Islet precursor cell (in vitro differentiated cells): ENCODE results near the gene IBTK.
A peak's percentile ranks its signal among the peaks of the same experiment; 100 is the strongest.
"Not testable (repeated sequence)": the region's sequence is repeated elsewhere in the genome, so short reads cannot be mapped to it uniquely, and the experiment has no call there.

Experiments used
- DNase-seq: peaks from one replicate; pipeline ENCODE4 v3.0.0-alpha.2; 2018

IBTK gene, protein sequence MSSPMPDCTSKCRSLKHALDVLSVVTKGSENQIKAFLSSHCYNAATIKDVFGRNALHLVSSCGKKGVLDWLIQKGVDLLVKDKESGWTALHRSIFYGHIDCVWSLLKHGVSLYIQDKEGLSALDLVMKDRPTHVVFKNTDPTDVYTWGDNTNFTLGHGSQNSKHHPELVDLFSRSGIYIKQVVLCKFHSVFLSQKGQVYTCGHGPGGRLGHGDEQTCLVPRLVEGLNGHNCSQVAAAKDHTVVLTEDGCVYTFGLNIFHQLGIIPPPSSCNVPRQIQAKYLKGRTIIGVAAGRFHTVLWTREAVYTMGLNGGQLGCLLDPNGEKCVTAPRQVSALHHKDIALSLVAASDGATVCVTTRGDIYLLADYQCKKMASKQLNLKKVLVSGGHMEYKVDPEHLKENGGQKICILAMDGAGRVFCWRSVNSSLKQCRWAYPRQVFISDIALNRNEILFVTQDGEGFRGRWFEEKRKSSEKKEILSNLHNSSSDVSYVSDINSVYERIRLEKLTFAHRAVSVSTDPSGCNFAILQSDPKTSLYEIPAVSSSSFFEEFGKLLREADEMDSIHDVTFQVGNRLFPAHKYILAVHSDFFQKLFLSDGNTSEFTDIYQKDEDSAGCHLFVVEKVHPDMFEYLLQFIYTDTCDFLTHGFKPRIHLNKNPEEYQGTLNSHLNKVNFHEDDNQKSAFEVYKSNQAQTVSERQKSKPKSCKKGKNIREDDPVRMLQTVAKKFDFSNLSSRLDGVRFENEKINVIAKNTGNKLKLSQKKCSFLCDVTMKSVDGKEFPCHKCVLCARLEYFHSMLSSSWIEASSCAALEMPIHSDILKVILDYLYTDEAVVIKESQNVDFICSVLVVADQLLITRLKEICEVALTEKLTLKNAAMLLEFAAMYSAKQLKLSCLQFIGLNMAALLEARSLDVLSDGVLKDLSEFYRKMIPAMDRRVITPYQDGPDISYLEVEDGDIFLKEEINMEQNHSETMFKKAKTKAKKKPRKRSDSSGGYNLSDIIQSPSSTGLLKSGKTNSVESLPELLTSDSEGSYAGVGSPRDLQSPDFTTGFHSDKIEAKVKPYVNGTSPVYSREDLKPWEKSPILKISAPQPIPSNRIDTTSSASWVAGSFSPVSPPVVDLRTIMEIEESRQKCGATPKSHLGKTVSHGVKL (N-terminal part only)

GRCh38 chr6:82247505-82248272 lies at the start of gene IBTK:
TSS of gene IBTK (minus strand) at chr6:82247744. CDS start at chr6:82240486, 7,258 bp downstream.
- peak; percentile 98 for DNase-seq

- peak; percentile 53 for DNase-seq
Observed at GRCh38 chr6:82283771-82284410, 36.3 kb upstream of the IBTK start.

GRCh38 chr6:82281550-82281949 lies 34.0 kb upstream of the IBTK start:
- not testable (repeated sequence) for DNase-seq

- DNase-seq = no peak
Observed at GRCh38 chr6:82277686-82278085, 30.1 kb upstream of the IBTK start.

- no peak for DNase-seq
Observed at GRCh38 chr6:82275686-82276085, 28.1 kb upstream of the IBTK start.

DNA sequence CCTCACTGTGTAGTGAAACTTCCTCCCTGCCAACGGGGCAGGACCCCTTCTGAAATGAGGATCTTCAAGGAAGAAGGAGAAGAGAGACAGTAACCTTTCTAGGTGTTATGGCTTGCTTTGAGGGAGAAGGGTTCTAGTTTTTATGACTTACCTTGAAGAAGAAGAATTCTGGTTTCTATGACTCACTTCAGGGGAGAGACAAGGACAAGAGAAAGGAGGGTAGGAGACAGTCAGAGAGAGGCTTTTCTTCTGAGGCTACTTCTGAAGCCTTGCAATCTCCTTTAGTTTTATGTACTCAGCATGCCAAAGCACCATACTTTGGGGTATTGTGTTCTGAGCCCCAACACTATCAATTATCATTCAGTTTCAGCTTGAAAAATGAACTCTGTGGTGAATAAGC lies 25.8 kb upstream of the IBTK start:
- DNase-seq = no peak

- no peak for DNase-seq
Observed at GRCh38 chr6:82270881-82271635, 23.5 kb upstream of the IBTK start.

- DNase-seq = no peak
Observed at GRCh38 chr6:82268301-82268846, 20.8 kb upstream of the IBTK start.

DNA sequence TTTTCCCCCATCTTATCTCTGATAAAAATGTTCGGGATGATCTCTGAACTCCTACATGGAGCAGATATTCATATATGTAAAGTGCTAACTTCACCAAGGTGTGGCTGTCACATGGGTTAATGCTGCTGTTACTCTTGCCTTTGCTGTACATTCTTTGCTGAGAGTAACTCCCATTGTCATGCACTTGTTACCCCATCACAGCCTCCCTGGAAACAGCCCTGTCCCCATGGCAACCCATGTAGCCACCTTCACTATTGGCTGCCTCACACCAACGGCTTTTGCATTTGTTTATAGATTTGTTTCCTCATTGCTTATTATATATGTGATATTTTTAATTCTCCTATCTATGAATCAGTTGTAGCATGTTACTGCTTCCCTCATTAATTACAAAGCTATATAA lies 17.3 kb upstream of the IBTK start:
- no peak for DNase-seq

DNA sequence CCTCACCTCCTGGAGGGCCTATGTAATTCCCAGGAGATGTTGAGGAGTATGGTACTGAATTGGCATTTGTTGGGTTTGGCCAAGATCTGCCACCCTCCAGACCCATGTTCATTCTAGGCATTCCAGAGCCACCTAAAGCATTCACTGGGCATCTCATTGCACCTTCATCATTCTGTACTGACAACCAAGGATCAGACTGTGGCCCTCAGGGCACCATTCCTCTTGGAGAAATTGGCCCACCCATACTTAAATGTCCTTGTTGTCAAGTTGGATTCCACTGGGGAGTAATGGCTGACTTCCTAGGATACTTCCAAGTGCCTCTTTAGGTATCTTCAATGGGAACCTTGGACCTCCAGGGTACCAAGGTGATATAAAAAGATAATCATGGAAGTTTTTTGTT lies 16.8 kb upstream of the IBTK start:
- DNase-seq = no peak

GRCh38 chr6:82263916-82264315 lies 16.4 kb upstream of the IBTK start:
- DNase-seq = no peak

GRCh38 chr6:82260997-82261732 lies 13.6 kb upstream of the IBTK start:
- DNase-seq = no peak

GRCh38 chr6:82259389-82259788 lies 11.8 kb upstream of the IBTK start:
- no peak for DNase-seq

GRCh38 chr6:82257088-82257774 lies 9.7 kb upstream of the IBTK start:
- DNase-seq = no peak

DNA sequence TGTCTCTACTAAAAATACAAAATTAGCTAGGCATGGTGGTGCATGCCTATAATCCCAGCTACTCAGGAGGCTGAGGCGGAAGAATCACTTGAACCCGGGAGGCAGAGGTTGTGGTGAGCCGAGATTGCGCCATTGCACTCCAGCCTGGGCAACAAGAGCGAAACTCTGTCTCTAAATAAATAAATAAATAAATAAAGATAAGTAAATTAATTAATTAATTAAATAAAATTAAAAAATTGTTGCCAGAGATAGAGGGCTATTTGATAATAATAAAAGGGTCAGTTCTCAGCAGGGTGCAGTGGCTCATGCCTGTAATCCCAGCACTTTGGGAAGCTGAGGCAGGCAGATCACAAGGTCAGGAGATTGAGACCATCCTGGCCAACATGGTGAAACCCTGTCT lies 7.2 kb upstream of the IBTK start:
- DNase-seq = not testable (repeated sequence)

DNA sequence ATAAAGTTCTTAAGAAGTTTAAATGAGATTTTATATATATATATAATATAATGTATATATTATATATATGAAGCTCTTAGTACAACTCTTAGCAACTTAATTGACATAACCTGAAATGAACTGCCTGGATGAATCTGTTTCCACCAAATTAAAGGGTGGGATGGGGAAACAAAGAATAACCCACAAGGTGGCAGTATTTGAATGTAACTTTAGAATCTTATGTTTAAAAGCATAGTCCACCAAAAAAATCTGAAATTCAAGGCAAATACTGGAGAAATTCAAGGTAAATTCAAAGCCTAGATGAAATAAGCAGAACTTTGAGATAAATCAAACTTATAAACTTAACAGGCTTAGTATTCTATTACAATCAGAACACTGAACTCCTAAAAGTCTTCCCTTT lies 4.4 kb upstream of the IBTK start:
- DNase-seq = no peak

DNA sequence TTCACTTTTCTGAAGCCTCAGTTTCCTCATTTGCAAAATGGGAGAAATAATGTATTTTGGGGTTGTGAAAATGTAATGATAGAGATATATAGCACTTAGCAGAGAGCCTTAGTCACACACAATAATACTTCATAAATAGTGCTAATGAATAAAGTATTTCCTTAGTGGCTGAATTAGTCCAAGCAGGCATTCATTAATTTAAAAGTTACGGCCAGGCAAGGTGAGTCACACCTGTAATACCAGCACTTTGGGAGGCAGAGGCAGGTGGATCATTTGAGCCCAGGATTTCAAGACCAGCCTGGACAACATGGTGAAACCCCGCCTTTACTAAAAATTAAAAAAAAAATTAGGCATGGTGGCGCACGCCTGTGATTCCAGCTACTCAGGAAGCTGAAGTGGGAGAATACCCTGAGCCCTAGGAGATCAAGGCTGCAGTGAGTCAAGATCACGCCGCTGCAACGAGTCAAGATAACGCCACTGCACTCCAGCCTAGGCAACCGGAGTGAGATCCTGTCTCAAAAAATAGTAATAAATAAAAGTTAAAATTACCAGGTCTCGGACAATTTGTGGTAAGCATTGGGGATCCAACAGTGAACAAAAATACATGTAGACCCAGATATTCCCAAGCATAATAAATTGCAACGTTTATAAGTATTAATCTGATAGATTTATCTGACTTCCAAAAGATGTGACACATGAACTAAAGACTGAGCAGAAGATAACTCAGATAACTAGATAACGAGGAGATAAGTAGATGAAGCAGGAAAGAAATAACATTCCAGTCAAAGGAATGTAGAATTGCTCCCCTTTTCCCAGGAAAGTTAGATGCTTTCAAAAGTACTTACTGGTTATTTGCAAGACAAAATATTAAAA lies 2.1 kb upstream of the IBTK start:
- no peak for DNase-seq

- peak; percentile 59 for DNase-seq
Observed at GRCh38 chr6:82248273-82248735, 760 bp upstream of the IBTK start.
